ENCODE results near the gene NOTCH3. TPM values are rescaled to one million over a fixed set of nuclear protein-coding genes. Genes with fewer than 3 reads are reported as not detected.

Gene NOTCH3
- total and polyA plus RNA-seq, 2 donors (not counting 1 experiment from before 2014, with no cell fraction given), result 26.4 to 42.6 TPM

- H3K4me3 ChIP-seq (replicated peaks in 1 of 4; ENCODE audit: control extremely low read depth in 1 of 4, insufficient read depth in 1 of 4, low read depth in 3 of 4, low read length in 4 of 4), result no peak overlapping the region
- H2AFZ ChIP-seq (ENCODE audit: low read length), result no peak overlapping the region
- no peak for DNase-seq (ENCODE audit: low read depth in 2 of 2)
- H3K4me2 ChIP-seq (ENCODE audit: extremely low read depth, insufficient read depth, low read length), result no peak overlapping the region
- H3K27ac ChIP-seq (ENCODE audit: insufficient read depth, low read length), result no peak overlapping the region
- no peaks in the 10 kb centered on the region for H3K27me3 ChIP-seq (ENCODE audit: control insufficient read depth, insufficient read depth, low read length)
- H3K4me1 ChIP-seq (ENCODE audit: control insufficient read depth, extremely low read depth, insufficient read depth, low read length), result peaks cover 2% of the 10 kb centered on the region
- TF ChIP-seq EZH2 (IDR thresholded peaks at IDR 0.05; ENCODE audit: low read length, missing control alignments) (no peak), CTCF (conservative IDR thresholded peaks at IDR 0.05 in 1 of 2, IDR thresholded peaks at IDR 0.05 in 1 of 2; ENCODE audit: low read depth in 1 of 2, low read length in 2 of 2) (no peak)
- no peaks in the 10 kb centered on the region for H4K20me1 ChIP-seq (ENCODE audit: control insufficient read depth, extremely low read depth, insufficient read depth, low read length)
- no peaks in the 10 kb centered on the region for H3K9me3 ChIP-seq (ENCODE audit: control insufficient read depth, insufficient read depth, low read depth, low read length)
- peaks cover 6% of the 10 kb centered on the region for H3K79me2 ChIP-seq (ENCODE audit: control insufficient read depth, insufficient read depth, low read length)
- H3K9ac ChIP-seq (ENCODE audit: insufficient read depth, low read length), result no peak overlapping the region
- H3K36me3 ChIP-seq (ENCODE audit: control insufficient read depth, insufficient read depth, low read length), result peaks cover 46% of the 10 kb centered on the region
Measured at GRCh38 chr19:15241259-15241910, 40.6 kb upstream of the NOTCH3 start.

- no peak overlapping the region for H3K9ac ChIP-seq (ENCODE audit: insufficient read depth, low read length)
- no peaks in the 10 kb centered on the region for H3K4me1 ChIP-seq (ENCODE audit: control insufficient read depth, extremely low read depth, insufficient read depth, low read length)
- no peaks in the 10 kb centered on the region for H3K9me3 ChIP-seq (ENCODE audit: control insufficient read depth, insufficient read depth, low read depth, low read length)
- no peaks in the 10 kb centered on the region for H4K20me1 ChIP-seq (ENCODE audit: control insufficient read depth, extremely low read depth, insufficient read depth, low read length)
- no peaks in the 10 kb centered on the region for H3K27me3 ChIP-seq (ENCODE audit: control insufficient read depth, insufficient read depth, low read length)
- DNase-seq (ENCODE audit: low read depth in 2 of 2), result no peak
- H3K4me2 ChIP-seq (ENCODE audit: extremely low read depth, insufficient read depth, low read length), result no peak overlapping the region
- TF ChIP-seq CTCF (conservative IDR thresholded peaks at IDR 0.05 in 1 of 2, IDR thresholded peaks at IDR 0.05 in 1 of 2; ENCODE audit: low read depth in 1 of 2, low read length in 2 of 2), result no peak
- no peak for TF ChIP-seq EZH2 (IDR thresholded peaks at IDR 0.05; ENCODE audit: low read length, missing control alignments)
- H3K36me3 ChIP-seq (ENCODE audit: control insufficient read depth, insufficient read depth, low read length), result peaks cover 42% of the 10 kb centered on the region
- H3K27ac ChIP-seq (ENCODE audit: insufficient read depth, low read length), result no peak overlapping the region
- H3K4me3 ChIP-seq (replicated peaks in 1 of 4; ENCODE audit: control extremely low read depth in 1 of 4, insufficient read depth in 1 of 4, low read depth in 3 of 4, low read length in 4 of 4), result no peak overlapping the region
- H3K79me2 ChIP-seq (ENCODE audit: control insufficient read depth, insufficient read depth, low read length), result peaks cover 1% of the 10 kb centered on the region
- H2AFZ ChIP-seq (ENCODE audit: low read length), result no peak overlapping the region
Measured at GRCh38 chr19:15240515-15240914, 39.7 kb upstream of the NOTCH3 start.

GRCh38 chr19:15239337-15239949, 38.6 kb upstream of the NOTCH3 start:
- Histone ChIP-seq H3K27me3 (ENCODE audit: control insufficient read depth, insufficient read depth, low read length) (no peaks in the 10 kb centered on the region), H3K9ac (ENCODE audit: insufficient read depth, low read length) (no peak overlapping the region), H3K4me3 (replicated peaks in 1 of 4; ENCODE audit: control extremely low read depth in 1 of 4, insufficient read depth in 1 of 4, low read depth in 3 of 4, low read length in 4 of 4) (no peak overlapping the region), H2AFZ (ENCODE audit: low read length) (no peak overlapping the region), H3K4me2 (ENCODE audit: extremely low read depth, insufficient read depth, low read length) (no peak overlapping the region), H3K27ac (ENCODE audit: insufficient read depth, low read length) (no peak overlapping the region), H3K9me3 (ENCODE audit: control insufficient read depth, insufficient read depth, low read depth, low read length) (no peaks in the 10 kb centered on the region), H3K79me2 (ENCODE audit: control insufficient read depth, insufficient read depth, low read length) (no peaks in the 10 kb centered on the region), H3K36me3 (ENCODE audit: control insufficient read depth, insufficient read depth, low read length) (peaks cover 39% of the 10 kb centered on the region), H4K20me1 (ENCODE audit: control insufficient read depth, extremely low read depth, insufficient read depth, low read length) (no peaks in the 10 kb centered on the region), H3K4me1 (ENCODE audit: control insufficient read depth, extremely low read depth, insufficient read depth, low read length) (no peaks in the 10 kb centered on the region)
- TF ChIP-seq CTCF (conservative IDR thresholded peaks at IDR 0.05 in 1 of 2, IDR thresholded peaks at IDR 0.05 in 1 of 2; ENCODE audit: low read depth in 1 of 2, low read length in 2 of 2) (no peak), EZH2 (IDR thresholded peaks at IDR 0.05; ENCODE audit: low read length, missing control alignments) (no peak)
- DNase-seq (ENCODE audit: low read depth in 2 of 2), result no peak
